ENCODE results near the gene BTAF1.

BTAF1 gene

DNA sequence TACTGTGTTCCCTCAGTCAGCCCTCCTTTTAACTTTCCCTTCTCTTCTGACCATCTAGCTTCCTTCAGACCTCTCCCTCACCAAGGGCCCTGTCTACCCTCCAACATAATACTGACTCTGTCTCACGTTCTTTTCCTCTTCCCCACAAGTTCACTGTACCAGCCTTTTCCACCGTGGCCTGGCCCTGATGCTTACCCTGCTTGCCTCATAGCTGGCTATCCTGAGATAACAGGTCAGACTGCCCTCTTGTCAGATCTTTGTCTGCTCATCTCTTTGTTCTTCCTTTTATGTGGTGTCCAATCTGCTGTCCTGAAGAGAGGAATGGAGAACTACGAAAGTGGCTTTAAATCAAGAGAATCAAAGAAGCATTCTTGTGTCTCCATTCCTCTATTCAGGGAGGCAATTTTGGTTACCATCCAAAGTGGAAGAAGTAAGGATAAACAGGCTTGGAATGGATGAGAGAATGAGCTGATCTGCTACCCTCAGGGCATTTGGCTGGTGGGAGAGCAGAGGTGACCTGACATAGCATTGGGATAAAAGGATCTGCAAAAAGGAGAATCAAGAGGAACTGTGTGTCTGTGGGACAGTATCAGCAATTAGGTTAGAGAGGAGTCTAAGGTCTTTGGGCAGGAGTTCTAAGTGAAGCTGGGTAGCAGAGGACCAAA is 8.1 kb downstream of the BTAF1 start:
- no peaks in the 10 kb centered on the region for H3K27me3 Mint-ChIP-seq
- H3K9me3 Mint-ChIP-seq, result no peaks in the 10 kb centered on the region
- H3K4me3 Mint-ChIP-seq, result no peak overlapping the region
- peaks cover 25% of the 10 kb centered on the region for H3K36me3 Mint-ChIP-seq
- no peak overlapping the region for H3K27ac Mint-ChIP-seq
- CTCF ChIA-PET, result no interaction called here
- H3K4me1 Mint-ChIP-seq, result peaks cover 24% of the 10 kb centered on the region
- no peak for DNase-seq

DNA sequence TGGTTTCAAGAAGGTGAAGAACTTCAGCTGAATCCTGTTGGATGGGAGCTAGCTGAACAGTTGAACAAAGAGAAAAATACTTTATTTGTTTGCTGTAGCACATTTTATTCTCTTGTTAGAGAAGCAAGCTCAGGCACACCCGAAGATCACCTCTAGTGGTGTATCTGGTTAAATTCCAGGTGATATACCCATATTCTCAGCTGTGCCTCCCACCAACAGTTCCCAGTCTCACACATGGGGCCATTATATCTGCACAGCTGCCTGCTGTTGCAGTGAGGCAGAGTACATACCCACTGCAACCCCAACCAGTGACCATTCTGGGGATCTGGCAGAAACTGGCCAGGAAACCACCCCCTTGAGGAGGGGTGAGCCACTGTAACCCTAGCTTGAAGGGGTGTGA is 9.2 kb downstream of the BTAF1 start:
- CTCF ChIA-PET, result interaction anchor here (0.6 kb wide), 2 partner anchors 133 to 294 kb away, joined by 3 read pairs; no protein-coding TSS in a partner anchor
- H3K27me3 Mint-ChIP-seq, result no peaks in the 10 kb centered on the region
- H3K4me3 Mint-ChIP-seq, result no peak overlapping the region
- peaks cover 17% of the 10 kb centered on the region for H3K4me1 Mint-ChIP-seq
- no peaks in the 10 kb centered on the region for H3K9me3 Mint-ChIP-seq
- no peak for DNase-seq
- no peak overlapping the region for H3K27ac Mint-ChIP-seq
- peaks cover 25% of the 10 kb centered on the region for H3K36me3 Mint-ChIP-seq

GRCh38 chr10:91935886-91936285 is 12.3 kb downstream of the BTAF1 start:
- Mint-ChIP-seq H3K4me3 (no peak overlapping the region), H3K27me3 (no peaks in the 10 kb centered on the region), H3K4me1 (peaks cover 15% of the 10 kb centered on the region), H3K27ac (no peak overlapping the region), H3K36me3 (peaks cover 30% of the 10 kb centered on the region), H3K9me3 (no peaks in the 10 kb centered on the region)
- no peak for DNase-seq
- CTCF ChIA-PET, result interaction anchor here (0.7 kb wide), 1 partner anchor 409 kb away, joined by 3 read pairs; no protein-coding TSS in a partner anchor

GRCh38 chr10:91939653-91940052 is 16.1 kb downstream of the BTAF1 start:
- H3K9me3 Mint-ChIP-seq, result no peaks in the 10 kb centered on the region

GRCh38 chr10:91941426-91941825 is 17.9 kb downstream of the BTAF1 start:
- Mint-ChIP-seq H3K4me3 (no peak overlapping the region), H3K27ac (no peak overlapping the region), H3K9me3 (no peaks in the 10 kb centered on the region), H3K4me1 (peaks cover 13% of the 10 kb centered on the region), H3K36me3 (peaks cover 36% of the 10 kb centered on the region), H3K27me3 (no peaks in the 10 kb centered on the region)
- CTCF ChIA-PET, result interaction anchor here (1.5 kb wide), 1 partner anchor 14 kb away, joined by 3 read pairs; no protein-coding TSS in a partner anchor
- no peak for DNase-seq

More at GRCh38 chr10:91939653-91940052, 16.1 kb downstream of the BTAF1 start:
- Mint-ChIP-seq H3K36me3 (peaks cover 39% of the 10 kb centered on the region), H3K4me3 (no peak overlapping the region), H3K27ac (no peak overlapping the region), H3K27me3 (no peaks in the 10 kb centered on the region), H3K4me1 (peaks cover 7% of the 10 kb centered on the region)
- CTCF ChIA-PET, result no interaction called here
- no peak for DNase-seq

- H3K9me3 Mint-ChIP-seq, result no peaks in the 10 kb centered on the region
- DNase-seq, result no peak
- H3K4me3 Mint-ChIP-seq, result no peak overlapping the region
- H3K36me3 Mint-ChIP-seq, result peaks cover 32% of the 10 kb centered on the region
- H3K27me3 Mint-ChIP-seq, result no peaks in the 10 kb centered on the region
- H3K27ac Mint-ChIP-seq, result no peak overlapping the region
- H3K4me1 Mint-ChIP-seq, result peaks cover 13% of the 10 kb centered on the region
- CTCF ChIA-PET, result no interaction called here
These were observed 21.5 kb downstream of the BTAF1 start for GRCh38 chr10:91944880-91945630.

- Mint-ChIP-seq H3K9me3 (no peaks in the 10 kb centered on the region), H3K27ac (no peak overlapping the region), H3K27me3 (no peaks in the 10 kb centered on the region), H3K4me1 (no peaks in the 10 kb centered on the region), H3K36me3 (peaks cover 35% of the 10 kb centered on the region), H3K4me3 (no peak overlapping the region)
- CTCF ChIA-PET, result no interaction called here
- DNase-seq, result no peak
These were observed 30.1 kb downstream of the BTAF1 start for GRCh38 chr10:91953600-91954160.

- DNase-seq, result no peak
- Mint-ChIP-seq H3K4me1 (no peaks in the 10 kb centered on the region), H3K36me3 (peaks cover 43% of the 10 kb centered on the region), H3K27ac (no peak overlapping the region), H3K9me3 (no peaks in the 10 kb centered on the region), H3K27me3 (no peaks in the 10 kb centered on the region), H3K4me3 (no peak overlapping the region)
- CTCF ChIA-PET, result no interaction called here
These were observed 31.5 kb downstream of the BTAF1 start for GRCh38 chr10:91955114-91955513.

- H3K4me3 Mint-ChIP-seq, result no peak overlapping the region
- no peaks in the 10 kb centered on the region for H3K9me3 Mint-ChIP-seq
- H3K4me1 Mint-ChIP-seq, result no peaks in the 10 kb centered on the region
- peaks cover 51% of the 10 kb centered on the region for H3K36me3 Mint-ChIP-seq
- CTCF ChIA-PET, result no interaction called here
- no peak for DNase-seq
- H3K27ac Mint-ChIP-seq, result no peak overlapping the region
- H3K27me3 Mint-ChIP-seq, result no peaks in the 10 kb centered on the region
These were observed 33.5 kb downstream of the BTAF1 start for GRCh38 chr10:91957091-91957490.

DNA sequence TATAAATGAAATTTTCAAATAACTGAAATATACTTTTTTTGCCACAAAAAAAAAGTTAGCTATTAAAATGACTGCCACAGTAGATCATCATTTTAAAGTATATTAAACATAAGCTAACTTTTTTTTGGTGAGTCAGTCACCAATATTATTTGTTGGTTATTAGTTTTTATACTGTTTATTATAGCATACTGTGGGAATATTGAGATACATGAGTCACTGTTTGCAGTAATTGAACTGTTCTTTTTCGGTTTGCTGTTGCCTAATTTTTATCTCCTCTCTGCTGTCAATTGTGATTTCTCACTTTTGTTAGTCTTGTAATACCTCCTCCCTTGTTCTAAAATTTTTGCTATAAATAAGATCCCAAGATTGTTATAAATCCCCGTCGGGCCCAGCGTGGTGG is 45.7 kb downstream of the BTAF1 start:
- no peak for DNase-seq
- peaks cover 48% of the 10 kb centered on the region for H3K36me3 Mint-ChIP-seq
- CTCF ChIA-PET, result no interaction called here

DNA sequence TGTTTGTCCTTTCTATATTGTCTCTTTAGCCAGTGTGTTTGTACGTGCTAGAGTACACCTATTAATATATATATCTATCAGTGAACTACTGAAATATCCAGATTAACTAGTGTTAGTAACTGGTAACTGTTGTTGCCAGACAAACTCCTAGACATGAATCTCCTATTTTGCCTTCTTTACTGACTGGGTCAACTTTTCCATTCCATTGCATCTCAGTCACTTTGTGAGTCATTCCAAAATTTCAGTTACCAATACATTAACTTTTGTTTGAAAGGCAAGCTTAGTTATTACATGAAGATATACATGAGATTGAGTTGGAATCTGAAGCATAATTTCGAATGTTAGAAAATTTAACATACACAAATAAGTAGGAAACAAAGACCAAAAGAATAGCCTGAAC is 51.4 kb downstream of the BTAF1 start:
- Mint-ChIP-seq H3K4me3 (no peak overlapping the region), H3K4me1 (peaks cover 10% of the 10 kb centered on the region), H3K9me3 (no peaks in the 10 kb centered on the region), H3K27ac (no peak overlapping the region), H3K36me3 (peaks cover 54% of the 10 kb centered on the region), H3K27me3 (no peaks in the 10 kb centered on the region)
- CTCF ChIA-PET, result no interaction called here
- DNase-seq, result no peak

More for the DNA sequence above, 45.7 kb downstream of the BTAF1 start:
- no peaks in the 10 kb centered on the region for H3K9me3 Mint-ChIP-seq
- H3K27ac Mint-ChIP-seq, result no peak overlapping the region
- no peak overlapping the region for H3K4me3 Mint-ChIP-seq
- H3K4me1 Mint-ChIP-seq, result peaks cover 10% of the 10 kb centered on the region
- no peaks in the 10 kb centered on the region for H3K27me3 Mint-ChIP-seq

DNA sequence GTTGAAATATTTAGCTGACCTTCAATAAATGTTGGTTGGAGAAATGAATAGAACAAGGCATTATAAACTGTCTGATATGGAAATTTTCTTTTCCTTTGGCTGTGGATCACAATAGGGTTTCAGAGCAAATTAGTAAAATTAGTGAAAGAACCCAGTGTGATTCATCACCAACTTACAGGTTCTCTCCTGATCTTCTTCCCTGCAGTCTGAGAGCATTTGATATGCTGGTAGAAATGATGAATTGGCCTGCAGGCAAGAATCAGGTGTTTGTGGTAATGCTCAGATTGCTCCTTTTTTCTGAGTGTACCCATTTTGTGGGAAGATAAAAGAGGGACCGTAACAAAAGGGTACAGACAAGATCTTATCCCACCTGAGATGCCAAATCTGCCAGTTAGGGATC is 51.9 kb downstream of the BTAF1 start:
- DNase-seq, result no peak
- Mint-ChIP-seq H3K27me3 (no peaks in the 10 kb centered on the region), H3K4me3 (no peak overlapping the region), H3K36me3 (peaks cover 52% of the 10 kb centered on the region), H3K9me3 (no peaks in the 10 kb centered on the region), H3K27ac (no peak overlapping the region), H3K4me1 (peaks cover 10% of the 10 kb centered on the region)
- CTCF ChIA-PET, result no interaction called here

DNA sequence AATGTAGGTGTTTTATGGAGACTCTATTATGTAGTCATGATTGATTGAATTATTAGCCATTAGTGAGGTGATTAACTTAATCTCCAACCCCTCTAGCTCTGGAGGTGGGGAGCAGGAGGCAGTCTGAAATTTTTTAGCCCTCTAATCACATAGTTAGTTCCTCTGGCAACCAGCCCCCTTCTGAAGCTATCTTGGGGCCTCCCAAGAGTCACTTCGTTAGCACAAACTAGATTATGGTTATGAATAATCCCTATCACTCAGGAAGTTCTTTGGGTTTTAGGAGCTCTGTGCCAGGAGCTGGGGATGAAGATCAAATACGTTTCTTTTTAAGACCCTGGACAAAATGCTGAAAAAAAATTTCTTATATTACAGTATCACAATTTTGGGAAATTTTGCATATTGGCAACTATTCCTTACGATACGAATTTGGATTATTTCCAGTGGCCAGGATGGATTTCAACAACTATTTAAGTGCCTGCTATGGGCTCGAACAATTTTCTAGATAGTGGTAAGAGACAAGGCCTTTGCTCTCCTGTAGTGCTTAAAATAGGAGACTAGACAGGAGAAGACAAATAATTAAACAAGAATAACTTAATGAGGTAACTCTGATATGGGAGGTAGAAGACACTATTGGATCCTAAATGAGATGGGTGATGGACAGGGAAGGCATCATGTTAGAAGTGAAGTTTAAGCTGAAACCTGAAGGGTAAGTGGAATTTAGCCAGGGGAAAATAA is 52.9 kb downstream of the BTAF1 start:
- Mint-ChIP-seq H3K4me3 (no peak overlapping the region), H3K4me1 (peaks cover 10% of the 10 kb centered on the region), H3K27ac (no peak overlapping the region), H3K9me3 (no peaks in the 10 kb centered on the region), H3K27me3 (no peaks in the 10 kb centered on the region), H3K36me3 (peaks cover 56% of the 10 kb centered on the region)
- no peak for DNase-seq
- CTCF ChIA-PET, result no interaction called here

DNA sequence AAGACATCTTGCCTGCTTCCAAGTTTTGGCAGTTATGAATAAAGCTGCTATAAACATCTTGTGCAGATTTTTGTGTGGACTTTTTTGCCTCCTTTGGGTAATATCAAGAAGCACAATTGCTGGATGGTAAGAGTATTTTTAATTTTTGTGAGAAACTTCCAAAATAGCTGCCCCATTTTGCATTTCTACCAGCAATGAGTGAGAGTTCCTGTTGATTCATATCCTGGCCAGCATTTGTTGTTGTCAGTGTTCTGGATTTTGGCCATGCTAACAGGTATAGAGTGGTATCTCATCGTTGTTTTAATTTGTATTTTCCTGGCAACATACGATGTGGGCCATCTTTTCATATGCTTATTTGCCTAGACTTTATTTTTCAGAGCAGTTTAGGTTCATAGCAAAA is 53.9 kb downstream of the BTAF1 start:
- H3K27ac Mint-ChIP-seq, result no peak overlapping the region

More for the DNA sequence above, 53.9 kb downstream of the BTAF1 start:
- Mint-ChIP-seq H3K36me3 (peaks cover 53% of the 10 kb centered on the region), H3K27me3 (no peaks in the 10 kb centered on the region), H3K4me3 (no peak overlapping the region), H3K9me3 (no peaks in the 10 kb centered on the region), H3K4me1 (peaks cover 10% of the 10 kb centered on the region)
- CTCF ChIA-PET, result no interaction called here
- DNase-seq, result no peak

Data from activated naive CD4-positive, alpha-beta T cell treated with anti-CD3 and anti-CD28 coated beads, Interleukin-2, amount 10 ng/mL, durations not matched to agents 7 days and 5 days (primary cell).